Right ventricle myocardium superior (tissue), 1 donor: ENCODE results near the gene MAP7. TPM values are rescaled to one million over a fixed set of nuclear protein-coding genes. Genes with fewer than 3 reads are reported as not detected.
"Not testable (repeated sequence)": the region's sequence is repeated elsewhere in the genome, so short reads cannot be mapped to it uniquely, and the experiment has no call there.

Experiments
- ATAC-seq: fragments of 200-7000 bp; cut with Tn5 transposase; one replicate; pipeline ENCODE4 v1.9.1; 2020; ENCODE audit warnings: mild to moderate bottlenecking; ENCODE audit not compliant: poor library complexity
- DNase-seq: peaks from one replicate; pipeline ENCODE4 v3.0.0-alpha.2; 2020
- intact Hi-C: fragments of 100-400 bp; cut with DNase I; formaldehyde crosslinking; loops from one replicate; pipeline ENCODE4 v1.11.2; 2022
- total RNA-seq: library from RNA; stranded (reverse); fragmentation: NEBNext Ultra II Directional; extraction: Animal tissue kit (Norgen Biotek cat#: 25700); gene quantifications from one replicate; pipeline ENCODE4 v1.2.1, GENCODE V29; 2021
- donor health status: DM: no; HTN: yes; CAD: no; lungs with severe emphysema.

MAP7 gene
- total RNA-seq, 1 donor from 2014 or later: 2.1 TPM

- intact Hi-C loops: no loop called here
- ATAC-seq (no peak), DNase-seq (no peak)
These were observed 241.1 kb downstream of the MAP7 start for GRCh38 chr6:136309171-136309570.

GRCh38 chr6:136308469-136308868, 241.8 kb downstream of the MAP7 start:
- intact Hi-C loops, DNase-seq, ATAC-seq: not testable (repeated sequence)

DNA sequence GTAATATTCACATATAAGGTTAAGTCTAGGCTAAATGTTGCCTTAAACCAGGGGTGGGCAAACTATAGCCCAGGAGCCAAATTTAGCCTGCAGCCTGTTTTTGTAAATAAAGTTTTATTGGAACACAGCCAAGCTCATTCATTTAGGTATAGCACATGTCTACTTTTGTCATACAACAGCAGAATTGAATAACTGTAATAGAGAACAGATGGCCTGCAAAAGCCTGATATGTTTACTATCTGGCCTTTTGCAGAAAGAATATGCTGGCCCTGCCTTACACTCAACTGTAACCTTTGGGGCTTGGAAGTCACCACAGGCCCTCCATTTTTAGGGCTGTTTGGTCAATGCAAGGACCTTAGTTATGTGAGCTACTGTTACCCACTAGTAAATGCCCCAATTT, 242.9 kb downstream of the MAP7 start:
- DNase-seq (no peak), ATAC-seq (no peak)
- intact Hi-C loops: no loop called here

DNA sequence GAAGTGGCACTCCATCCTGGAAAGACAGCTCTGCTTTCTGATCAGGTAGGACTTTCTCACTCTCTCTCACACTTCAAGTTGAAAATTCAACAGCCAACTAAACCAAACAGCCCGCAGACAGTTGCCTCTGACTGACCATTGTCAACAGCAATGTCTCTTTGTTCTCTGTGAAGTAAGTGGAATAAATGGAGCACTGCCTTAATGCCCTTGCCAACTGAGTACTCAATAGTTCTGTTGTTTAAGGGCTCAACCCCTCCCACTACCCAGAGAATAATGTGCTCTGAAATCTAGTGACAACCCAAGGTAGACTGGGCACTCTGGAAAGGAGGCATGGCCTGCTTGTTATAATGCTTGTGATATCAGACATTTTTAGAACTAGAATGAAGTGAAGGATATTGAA, 243.8 kb downstream of the MAP7 start:
- intact Hi-C loops: no loop called here
- DNase-seq (no peak), ATAC-seq (no peak)

GRCh38 chr6:136304410-136304809, 245.8 kb downstream of the MAP7 start:
- DNase-seq (no peak), ATAC-seq (no peak)
- intact Hi-C loops: no loop called here

DNA sequence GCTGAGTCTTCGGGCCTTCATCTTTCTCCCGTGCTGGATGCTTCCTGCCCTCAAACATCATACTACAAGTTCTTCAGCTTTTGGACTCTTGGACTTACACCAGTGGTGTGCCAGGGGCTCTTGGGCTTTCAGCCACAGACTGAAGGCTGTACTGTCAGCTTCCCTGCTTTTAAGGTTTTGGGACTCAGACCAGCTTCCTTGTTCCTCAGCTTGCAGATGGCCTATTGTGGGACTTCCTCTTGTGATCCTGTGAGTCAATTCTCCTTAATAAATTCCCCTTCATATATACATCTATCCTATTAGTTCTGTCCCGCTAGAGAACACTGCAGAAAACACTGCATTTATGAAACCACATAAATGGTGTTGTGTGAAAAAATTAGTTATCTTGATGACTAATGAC, 246.7 kb downstream of the MAP7 start:
- no peak for ATAC-seq
- no peak for DNase-seq
- intact Hi-C loops: no loop called here

DNA sequence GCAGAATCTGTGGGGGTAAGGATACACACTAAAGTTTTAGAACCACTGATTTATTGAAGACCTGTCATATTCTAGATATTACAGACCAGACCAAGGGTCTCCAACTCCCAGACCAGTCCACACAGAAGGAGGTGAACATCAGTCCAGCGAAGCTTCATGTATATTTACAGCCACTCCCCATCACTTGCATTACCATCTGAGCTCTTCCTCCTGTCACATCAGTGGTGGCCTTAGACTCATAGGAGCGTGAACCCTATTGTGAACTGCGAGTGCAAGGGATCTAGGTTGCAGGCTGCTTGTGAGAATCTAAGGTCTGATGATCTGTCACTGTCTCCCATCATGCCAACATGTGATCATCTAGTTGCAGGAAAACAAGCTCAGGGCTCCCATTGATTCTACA, 255.6 kb downstream of the MAP7 start:
- no peak for DNase-seq
- intact Hi-C loops: no loop called here
- no peak for ATAC-seq

Other genes starting within 250 kb of the MAP7 start
- gene MAP3K5, start 242.1 kb upstream of the MAP7 start, total RNA-seq: 39.9 TPM